GM06990 (cell line): Measurements from ENCODE around the gene BTBD3.

Experiments
- DNase-seq: peaks from one replicate; pipeline ENCODE4 v3.0.0-alpha.2; 2011; ENCODE audit not compliant: insufficient read length; ENCODE audit errors: extremely low read depth
- H3K27me3 ChIP-seq: replicated peaks from 2 replicates; pipeline ENCODE4 v1.6.0; 2011; ENCODE audit warnings: low read length; ENCODE audit not compliant: control insufficient read depth, insufficient read depth
- H3K36me3 ChIP-seq: 2 replicates; pipeline ENCODE4 v1.5.1; 2011; ENCODE audit warnings: low read length; ENCODE audit not compliant: control insufficient read depth, insufficient read depth
- H3K4me3 ChIP-seq: replicated peaks from 2 replicates; pipeline ENCODE4 v1.5.1; 2011; ENCODE audit warnings: low read depth, mild to moderate bottlenecking, control low read depth, low read length
- TF ChIP-seq, protein P1 (sequence below): IDR thresholded peaks from 2 replicates; pipeline ENCODE4 v1.5.1; 2011; ENCODE audit warnings: low read length, control low read depth, mild to moderate bottlenecking, inconsistent platforms; ENCODE audit not compliant: insufficient read depth, poor library complexity, severe bottlenecking

The BTBD3 gene

DNA sequence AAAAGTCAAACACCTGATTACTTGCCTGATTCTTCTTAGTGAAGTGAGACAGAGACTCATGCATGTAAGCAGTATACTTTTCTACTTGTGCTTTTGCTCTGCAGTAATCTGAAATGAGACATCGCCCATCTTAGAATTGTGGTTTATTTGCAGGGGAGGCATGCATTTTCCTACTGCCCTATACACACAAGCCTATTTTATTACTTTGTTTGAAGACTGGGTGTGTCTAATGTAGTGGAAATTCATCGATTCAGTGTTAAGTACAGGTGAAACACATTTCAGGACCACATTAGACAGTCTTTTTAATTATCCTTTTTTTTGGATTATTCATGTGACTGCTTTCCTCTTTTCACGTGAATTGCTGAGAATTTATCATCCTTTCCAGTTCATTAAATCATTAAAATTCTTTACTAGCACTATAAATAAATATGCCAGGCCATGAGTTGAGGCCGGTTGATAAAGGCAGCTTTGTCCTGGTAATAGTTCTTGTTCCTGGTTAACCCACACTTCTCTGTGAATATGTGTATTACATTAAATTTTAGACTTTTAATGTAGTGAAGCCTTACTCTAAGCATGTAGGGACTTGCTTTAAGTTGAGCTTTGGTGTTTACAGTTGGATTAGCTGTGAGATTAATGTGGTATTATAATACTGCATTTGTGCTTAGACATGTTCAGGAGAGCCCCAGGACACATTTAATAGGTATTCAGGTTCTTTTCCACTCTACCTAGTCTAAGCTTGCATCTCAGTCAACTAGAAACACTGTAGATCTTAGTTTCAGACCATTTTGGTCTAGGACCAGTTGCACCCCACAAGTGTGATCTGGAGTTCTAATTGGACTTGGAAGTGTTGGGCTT is 10.8 kb upstream of the BTBD3 start:
- TF ChIP-seq, protein P1, sequence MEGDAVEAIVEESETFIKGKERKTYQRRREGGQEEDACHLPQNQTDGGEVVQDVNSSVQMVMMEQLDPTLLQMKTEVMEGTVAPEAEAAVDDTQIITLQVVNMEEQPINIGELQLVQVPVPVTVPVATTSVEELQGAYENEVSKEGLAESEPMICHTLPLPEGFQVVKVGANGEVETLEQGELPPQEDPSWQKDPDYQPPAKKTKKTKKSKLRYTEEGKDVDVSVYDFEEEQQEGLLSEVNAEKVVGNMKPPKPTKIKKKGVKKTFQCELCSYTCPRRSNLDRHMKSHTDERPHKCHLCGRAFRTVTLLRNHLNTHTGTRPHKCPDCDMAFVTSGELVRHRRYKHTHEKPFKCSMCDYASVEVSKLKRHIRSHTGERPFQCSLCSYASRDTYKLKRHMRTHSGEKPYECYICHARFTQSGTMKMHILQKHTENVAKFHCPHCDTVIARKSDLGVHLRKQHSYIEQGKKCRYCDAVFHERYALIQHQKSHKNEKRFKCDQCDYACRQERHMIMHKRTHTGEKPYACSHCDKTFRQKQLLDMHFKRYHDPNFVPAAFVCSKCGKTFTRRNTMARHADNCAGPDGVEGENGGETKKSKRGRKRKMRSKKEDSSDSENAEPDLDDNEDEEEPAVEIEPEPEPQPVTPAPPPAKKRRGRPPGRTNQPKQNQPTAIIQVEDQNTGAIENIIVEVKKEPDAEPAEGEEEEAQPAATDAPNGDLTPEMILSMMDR: no peak
- no peak for DNase-seq
- Histone ChIP-seq H3K36me3 (no peaks in the 10 kb centered on the region), H3K27me3 (no peaks in the 10 kb centered on the region), H3K4me3 (no peak overlapping the region)

DNA sequence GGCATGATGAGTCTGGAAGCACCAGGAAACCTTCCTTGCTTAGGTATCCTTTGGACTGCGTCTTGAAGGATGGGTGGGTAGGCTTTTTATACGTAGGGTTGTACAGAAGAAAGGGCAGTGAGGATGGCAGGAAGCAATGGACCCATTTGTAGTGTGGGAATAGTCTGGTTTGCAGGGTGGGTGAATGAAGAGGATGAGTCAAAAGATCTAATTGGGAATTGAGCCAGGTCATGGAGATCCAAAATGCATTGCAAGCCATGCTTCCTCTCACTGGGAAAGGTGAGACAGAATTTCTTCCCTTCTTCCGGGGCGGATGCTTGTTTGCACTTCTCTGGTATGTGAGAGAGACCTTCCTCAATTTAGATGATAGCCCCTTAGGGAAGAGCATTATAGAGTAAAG is 10.1 kb upstream of the BTBD3 start:
- Histone ChIP-seq H3K36me3 (no peaks in the 10 kb centered on the region), H3K4me3 (no peak overlapping the region), H3K27me3 (no peaks in the 10 kb centered on the region)
- TF ChIP-seq, protein P1: no peak
- DNase-seq: no peak

DNA sequence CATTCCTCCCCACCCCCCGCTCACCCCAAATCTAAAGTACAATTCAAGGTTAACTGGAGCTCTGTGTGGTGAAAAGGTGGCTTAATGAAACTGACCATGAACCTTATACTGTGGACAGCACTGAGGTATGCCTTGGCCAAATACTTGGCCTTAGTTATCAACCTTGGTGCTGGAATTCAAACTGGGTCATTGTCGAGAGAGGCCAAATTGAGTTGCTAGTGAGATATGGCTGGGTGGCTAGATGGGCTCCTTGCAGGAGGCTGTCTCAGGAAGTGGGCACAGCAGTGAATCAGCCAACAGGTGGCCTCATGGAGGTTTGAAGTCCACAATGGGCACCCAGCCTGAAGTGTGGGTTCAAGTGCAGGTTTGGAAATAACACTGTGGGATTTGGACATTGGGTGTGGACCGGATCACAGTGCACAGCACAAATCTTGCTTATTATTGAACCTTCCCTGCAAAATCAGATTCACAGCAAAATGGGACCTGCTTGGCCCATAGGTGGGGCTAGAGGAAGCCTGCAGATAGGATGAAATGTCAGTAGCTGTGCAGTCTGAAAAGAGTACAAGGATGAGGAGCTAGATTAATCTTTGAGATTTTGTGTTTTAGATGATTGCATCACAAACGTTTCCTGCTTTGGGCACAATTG is 5.6 kb upstream of the BTBD3 start:
- no peak overlapping the region for H3K4me3 ChIP-seq

DNA sequence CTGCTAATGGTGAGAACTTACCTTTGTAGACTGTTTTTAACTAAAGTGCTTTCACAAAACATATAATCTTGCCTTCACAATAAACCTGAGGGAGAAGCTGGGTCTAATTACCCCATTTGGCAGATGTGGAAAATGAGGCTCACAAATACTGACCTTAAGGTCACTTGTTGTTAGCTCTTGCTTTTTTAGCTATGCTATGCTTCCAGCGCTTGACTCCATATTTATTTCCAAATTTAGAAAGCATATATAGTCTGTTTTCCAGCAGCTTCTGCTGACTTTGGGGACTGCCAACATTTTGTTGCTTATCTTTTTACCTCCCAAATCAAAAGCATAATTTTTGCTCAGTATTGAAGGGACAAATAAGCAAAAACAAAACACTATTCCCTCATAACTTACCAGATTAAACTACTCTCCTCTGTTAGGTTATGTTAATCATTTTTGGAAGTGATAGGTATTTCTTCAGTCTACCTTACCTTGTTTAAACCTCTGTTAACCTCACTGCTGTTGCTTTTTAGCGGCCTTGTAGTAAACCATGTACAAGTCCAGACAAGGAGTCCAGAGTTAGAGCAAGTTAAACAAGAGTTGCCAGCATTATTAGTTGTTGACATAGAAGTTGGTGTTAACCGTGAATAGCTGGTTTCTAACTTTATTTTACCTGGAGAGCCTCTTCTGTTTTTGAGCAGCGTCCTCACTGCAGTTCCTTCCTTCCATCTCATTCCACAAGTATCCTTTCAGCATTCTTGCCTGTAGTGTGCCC is 4.9 kb upstream of the BTBD3 start:
- no peak for DNase-seq
- TF ChIP-seq, protein P1: no peak
- H3K4me3 ChIP-seq: no peak overlapping the region
- no peaks in the 10 kb centered on the region for H3K36me3 ChIP-seq
- no peaks in the 10 kb centered on the region for H3K27me3 ChIP-seq

More for the DNA sequence above, 5.6 kb upstream of the BTBD3 start:
- Histone ChIP-seq H3K27me3 (no peaks in the 10 kb centered on the region), H3K36me3 (no peaks in the 10 kb centered on the region)
- TF ChIP-seq, protein P1: no peak
- DNase-seq: no peak

DNA sequence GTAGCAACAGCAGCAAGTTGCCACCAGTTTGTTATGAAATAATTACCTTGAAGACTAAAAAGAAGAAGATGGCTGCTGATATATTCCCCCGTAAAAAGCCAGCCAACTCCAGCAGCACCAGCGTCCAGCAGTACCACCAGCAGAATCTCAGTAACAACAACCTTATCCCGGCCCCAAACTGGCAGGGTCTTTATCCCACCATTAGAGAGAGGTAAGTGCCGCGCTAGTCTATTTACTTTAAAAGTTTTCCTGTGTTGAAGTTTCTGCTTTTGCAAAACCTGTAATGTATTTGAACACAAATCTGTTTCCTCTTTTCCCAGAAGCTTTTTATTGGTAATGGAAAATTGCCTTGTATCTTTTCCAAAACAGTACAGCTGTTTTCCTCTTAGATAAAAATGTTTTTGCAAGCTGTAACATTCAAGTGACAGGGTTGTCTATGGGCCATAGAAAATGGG is 725 bp downstream of the BTBD3 start:
- TF ChIP-seq, protein P1: no peak
- no peak for DNase-seq
- Histone ChIP-seq H3K36me3 (no peaks in the 10 kb centered on the region), H3K4me3 (no peak overlapping the region), H3K27me3 (no peaks in the 10 kb centered on the region)
